K562 (cell line): ENCODE measurements around the gene SEC24C. TPM values are rescaled to one million over a fixed set of nuclear protein-coding genes. Genes with fewer than 3 reads are reported as not detected.

Experiments
- ARID3B ChIP-seq: fragments of 250-450 bp; sonication (Bioruptor Pico); IDR thresholded peaks from 2 replicates; pipeline ENCODE4 v1.4.0; 2020; ENCODE audit warnings: borderline replicate concordance
- ASH1L ChIP-seq: fragments of 450-650 bp; IDR thresholded peaks from 2 replicates; pipeline ENCODE4 v1.6.1; 2018; ENCODE audit warnings: borderline replicate concordance, mild to moderate bottlenecking, low read depth; ENCODE audit not compliant: partially characterized antibody
- CBX3 ChIP-seq, 2 experiments: IDR thresholded peaks; 1 replicate in 1 of 2; 2 replicates in 1 of 2; pipeline ENCODE4 v1.6.1; 2012; ENCODE audit warnings: inconsistent platforms in 2 of 2, low read length in 2 of 2, borderline replicate concordance in 1 of 2, control low read depth in 1 of 2
- CTCF ChIP-seq, 3 experiments: IDR thresholded peaks in 2 of 3; conservative IDR thresholded peaks in 1 of 3; 2 replicates each; pipeline ENCODE4 v1.5.1; 2011 to 2012; ENCODE audit warnings: low read length in 3 of 3, mild to moderate bottlenecking in 3 of 3, control low read depth in 2 of 3, improper control_type of control experiment in 1 of 3, inconsistent platforms in 1 of 3, low read depth in 1 of 3, mixed read lengths in 1 of 3, moderate library complexity in 1 of 3; ENCODE audit not compliant: insufficient read depth in 2 of 3
- E2F1 ChIP-seq: sonication (generic); formaldehyde crosslinking; IDR thresholded peaks from 2 replicates; pipeline ENCODE4 v1.8.1; 2023; ENCODE audit warnings: mild to moderate bottlenecking, missing genetic modification reagents, moderate library complexity
- ETV5 ChIP-seq: sonication (generic); formaldehyde crosslinking; IDR thresholded peaks from 2 replicates; pipeline ENCODE4 v1.4.0; 2020; ENCODE audit warnings: low read depth, mild to moderate bottlenecking, missing genetic modification reagents
- GMEB1 ChIP-seq: fragments of 250-450 bp; sonication (Bioruptor Pico); IDR thresholded peaks from 2 replicates; pipeline ENCODE4 v1.4.0; 2020; ENCODE audit warnings: mild to moderate bottlenecking
- GTF2E2 ChIP-seq: fragments of 200-800 bp; sonication (Bioruptor generic); IDR thresholded peaks from 2 replicates; pipeline ENCODE4 v1.6.1; 2016; ENCODE audit warnings: missing genetic modification characterization, missing compliant biosample characterization
- HOXB6 ChIP-seq: fragments of 250-450 bp; sonication (Bioruptor Pico); IDR thresholded peaks from 2 replicates; pipeline ENCODE4 v1.5.1; 2022; ENCODE audit warnings: mild to moderate bottlenecking, borderline replicate concordance
- JUN ChIP-seq, 2 experiments: sonication (generic) in 1 of 2; formaldehyde crosslinking in 1 of 2; IDR thresholded peaks; 2 replicates each; pipeline versions ENCODE4 v1.6.1 to v1.8.0; 2012 to 2022; ENCODE audit warnings: borderline replicate concordance in 2 of 2, mild to moderate bottlenecking in 2 of 2, improper control_type of control experiment in 1 of 2, low read depth in 1 of 2, low read length in 1 of 2, missing genetic modification reagents in 1 of 2
- KAT8 ChIP-seq: fragments of 450-650 bp; IDR thresholded peaks from 2 replicates; pipeline ENCODE4 v1.6.1; 2016; ENCODE audit warnings: low read depth, mild to moderate bottlenecking
- KDM1A ChIP-seq, 2 experiments: fragments of 450-650 bp; IDR thresholded peaks; 2 replicates each; pipeline ENCODE4 v1.6.1; 2016; ENCODE audit warnings: mild to moderate bottlenecking in 2 of 2
- KDM2B ChIP-seq: fragments of 250-450 bp; sonication (Bioruptor Pico); IDR thresholded peaks from 2 replicates; pipeline ENCODE4 v1.8.0; 2021; ENCODE audit warnings: mild to moderate bottlenecking, moderate library complexity
- NR4A1 ChIP-seq, 2 experiments: fragments of 250-450 bp in 1 of 2; fragments of 450-650 bp in 1 of 2; sonication (Bioruptor Pico) in 1 of 2; IDR thresholded peaks; 2 replicates each; pipeline versions ENCODE4 v1.4.0 to v1.6.1; 2016 to 2020; ENCODE audit warnings: mild to moderate bottlenecking in 2 of 2, missing compliant biosample characterization in 1 of 2, missing genetic modification characterization in 1 of 2, moderate library complexity in 1 of 2
- SP1 ChIP-seq: sonication (generic); formaldehyde crosslinking; IDR thresholded peaks from 2 replicates; pipeline ENCODE4 v1.8.1; 2022; ENCODE audit warnings: mild to moderate bottlenecking, missing genetic modification reagents
- TAF9B ChIP-seq: fragments of 450-650 bp; IDR thresholded peaks from 2 replicates; pipeline ENCODE4 v1.6.1; 2018; ENCODE audit warnings: mild to moderate bottlenecking; ENCODE audit not compliant: partially characterized antibody
- TEAD1 ChIP-seq, 2 experiments: fragments of 450-650 bp in 1 of 2; sonication (generic) in 1 of 2; formaldehyde crosslinking; IDR thresholded peaks; 2 replicates each; pipeline versions ENCODE4 v1.4.0 to v1.8.0; 2020 to 2022; ENCODE audit warnings: mild to moderate bottlenecking in 2 of 2, missing genetic modification reagents in 1 of 2
- THAP7 ChIP-seq: fragments of 250-450 bp; sonication (Bioruptor Pico); IDR thresholded peaks from 2 replicates; pipeline ENCODE4 v1.5.0; 2021
- polyA plus RNA-seq, 8 experiments: library from polyadenylated mRNA; depleted of rRNA in 4 of 8; stranded (reverse) in 5 of 8; unstranded in 3 of 8; fragments of >200 nt; fragmentation: Nextera tagmentation in 2 of 8; fragmentation: Illumina TruSeq in 1 of 8; extraction: Ambion mirVana in 2 of 8; extraction: Trizol in 1 of 8; gene quantifications; 2 replicates each; pipeline versions ENCODE4 v1.2.1 to v1.2.3, GENCODE V29; 2011 to 2014; ENCODE audit warnings: inconsistent platforms in 1 of 8, missing spikeins in 1 of 8
- total RNA-seq, 7 experiments: library from RNA; depleted of rRNA in 6 of 7; stranded (reverse); fragments of >200 nt in 6 of 7; fragmentation: Illumina TruSeq in 2 of 7; extraction: Trizol in 2 of 7; gene quantifications; 2 replicates each; pipeline versions ENCODE4 v1.2.1 to v1.2.3, GENCODE V29; 2011 to 2021; ENCODE audit warnings: low replicate concordance in 1 of 7

SEC24C gene
- total and polyA plus RNA-seq, 9 of the 15 experiments (the other 6 are each of a cell fraction or from before 2014, with no cell fraction given): 19.0 to 115 (median 70.5) TPM

- TF ChIP-seq ASH1L: peak; percentile 82
- peak; percentile 98 for TF ChIP-seq GTF2E2 (tag)
- no peak for TF ChIP-seq THAP7 (CRISPR knock-in tag)
- peak; percentile 99 for TF ChIP-seq TAF9B
- TF ChIP-seq CBX3 (IDR thresholded peaks at IDR 0.05; ENCODE audit: borderline replicate concordance in 1 of 2, low read length in 2 of 2): peak in 1 of 2 experiments; percentile 63; a peak in 2 of 3 replicates
- peak; percentile 5 to 35; a peak in 2 of 4 replicates for TF ChIP-seq KDM1A (IDR thresholded peaks at IDR 0.05)
- peak; percentile 23; the same call in 1 of the 2 replicates for TF ChIP-seq KDM2B
- TF ChIP-seq SP1: peak; percentile 91
- TF ChIP-seq GMEB1 (CRISPR knock-in tag): peak; percentile 39
- no peak for TF ChIP-seq HOXB6 (CRISPR knock-in tag)
- peak; percentile 76; the same call in 1 of the 2 replicates for TF ChIP-seq ARID3B (CRISPR knock-in tag)
- 0 out of 2 replicates have a peak, but pooled peaks have one; percentile 60 for TF ChIP-seq KAT8
- TF ChIP-seq E2F1 (CRISPR knock-in tag): no peak; the same call in none of the 2 replicates
- peak; percentile 52; the same call in 1 of the 2 replicates for TF ChIP-seq ETV5
- peak; percentile 45; the same call in 1 of the 2 replicates for TF ChIP-seq JUN (IDR thresholded peaks at IDR 0.05; ENCODE audit: borderline replicate concordance, low read depth, low read length)
- peak; percentile 81; the same call in 1 of the 2 replicates for TF ChIP-seq JUN (CRISPR knock-in tag; IDR thresholded peaks at IDR 0.05; ENCODE audit: borderline replicate concordance)
- no peak for TF ChIP-seq CTCF (IDR thresholded peaks at IDR 0.05 in 2 of 3, conservative IDR thresholded peaks at IDR 0.05 in 1 of 3; ENCODE audit: insufficient read depth in 2 of 3, low read depth in 1 of 3, low read length in 3 of 3)
- 0 out of 2 replicates have a peak, but pooled peaks have one; percentile 41 for TF ChIP-seq NR4A1 (CRISPR knock-in tag; IDR thresholded peaks at IDR 0.05)
- TF ChIP-seq NR4A1 (tag; IDR thresholded peaks at IDR 0.05): no peak; the same call in 1 of the 2 replicates
- TF ChIP-seq TEAD1 (CRISPR knock-in tag; IDR thresholded peaks at IDR 0.05): peak in 1 of 2 experiments; percentile 91; a peak in 3 of 4 replicates
Measured at GRCh38 chr10:73743905-73744663, at the start of gene SEC24C (continued).
